ENCODE results near the gene ABCC4.

- TF ChIP-seq CTCF (IDR thresholded peaks at IDR 0.05) (no peak), POLR2A (IDR thresholded peaks at IDR 0.05) (no peak)
Observed at GRCh38 chr13:95020298-95020987, 280.8 kb downstream of the ABCC4 start.

All from vagina (tissue), 2 donors.